Measurements from ENCODE around the gene TBC1D3C.
"Not testable (repeated sequence)": the region's sequence is repeated elsewhere in the genome, so short reads cannot be mapped to it uniquely, and the experiment has no call there.

TBC1D3C gene
- total RNA-seq = 0 reads per million in 18 experiments

DNA sequence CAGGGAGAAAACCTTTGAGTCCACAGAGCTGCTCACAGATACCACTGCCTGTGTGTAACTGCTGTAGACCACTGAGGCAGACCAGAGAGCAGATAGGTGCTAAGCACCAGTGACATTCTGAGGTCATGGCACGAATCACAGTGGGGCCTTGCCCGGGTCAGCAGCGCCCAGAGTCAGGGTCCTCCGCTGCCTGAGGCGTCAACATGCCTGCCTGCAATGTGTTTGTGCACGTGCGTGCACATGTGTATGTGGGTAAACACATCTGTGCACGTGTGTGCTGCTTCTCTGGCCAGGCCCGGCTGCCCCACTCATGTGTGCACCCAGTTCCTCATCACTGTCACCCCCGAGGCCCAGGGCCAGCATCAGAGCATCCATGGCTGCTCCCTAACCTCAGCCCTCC is at the start of gene TBC1D3C:
TBC1D3C (minus strand) TSS at position 101 of the 400 bp plus-strand sequence. CDS start 1,568 bp downstream, outside the sequence.
- DNase-seq = not testable (repeated sequence)

GRCh38 chr17:38099262-38099661 is 30.8 kb upstream of the TBC1D3C start:
- not testable (repeated sequence) for DNase-seq

DNA sequence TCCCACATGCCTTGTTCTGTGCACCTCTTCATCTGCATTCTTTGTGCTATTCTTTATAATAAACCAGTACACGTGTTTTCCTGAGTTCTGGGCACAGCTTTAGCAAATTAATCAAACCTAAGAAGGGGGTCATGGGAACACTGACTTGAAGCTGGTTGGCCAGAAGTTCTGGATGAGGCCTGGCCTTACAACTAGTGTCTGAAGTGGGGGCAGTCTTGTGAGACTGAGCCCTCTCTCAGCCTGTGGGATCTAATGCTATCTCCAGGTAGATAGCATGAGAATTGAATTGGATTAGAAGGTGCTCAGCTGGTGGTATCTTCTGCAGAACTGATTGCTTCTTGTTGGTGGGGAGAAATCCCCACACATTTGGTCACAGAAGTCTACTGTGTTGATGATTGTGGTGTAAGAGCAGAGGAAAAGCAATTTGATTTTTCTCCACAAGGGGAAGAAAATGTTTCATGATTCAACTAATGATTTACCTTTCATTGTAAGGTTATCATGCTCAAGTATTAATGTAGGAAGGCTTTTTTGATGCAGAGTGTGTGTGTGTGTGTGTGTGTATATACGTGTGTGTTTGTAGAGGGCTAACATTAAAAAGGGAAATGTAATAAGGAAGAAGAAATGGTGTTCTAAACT is 25.7 kb upstream of the TBC1D3C start:
- DNase-seq = not testable (repeated sequence)

DNA sequence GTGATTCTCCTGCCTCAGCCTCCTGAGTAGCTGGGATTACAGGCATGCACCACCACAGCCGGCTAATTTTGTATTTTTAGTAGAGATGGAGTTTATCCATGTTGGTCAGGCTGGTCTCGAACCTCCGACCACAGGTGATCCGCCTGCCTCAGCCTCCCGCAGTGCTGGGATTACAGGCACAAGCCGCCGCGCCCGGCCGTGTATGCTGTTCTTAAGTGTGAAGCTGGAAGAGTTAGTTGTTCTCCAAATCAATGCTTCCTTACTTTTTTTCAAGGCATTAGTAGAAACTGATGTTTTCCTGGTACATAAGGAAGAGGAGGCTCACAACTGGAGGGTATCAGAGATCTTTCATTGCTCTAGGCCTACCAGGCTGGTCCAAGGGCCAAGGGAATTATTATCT is 19.7 kb upstream of the TBC1D3C start:
- DNase-seq = not testable (repeated sequence)

- DNase-seq = not testable (repeated sequence)
Observed at GRCh38 chr17:38087344-38087743, 18.9 kb upstream of the TBC1D3C start.

All from inflammatory macrophage (primary cell).